Right lobe of liver (tissue), 4 donors: Measurements from ENCODE around the gene ZNF439.

Experiments used
- CTCF ChIP-seq, 4 donors: fragments of 200-600 bp in 3 of 4; fragments of 450-650 bp in 1 of 4; IDR thresholded peaks; one replicate each; pipeline versions ENCODE4 v1.5.1 to v1.8.0; 2016 to 2022; ENCODE audit warnings: antibody characterized with exemption in 4 of 4, mild to moderate bottlenecking in 2 of 4
- POLR2A ChIP-seq: fragments of 450-650 bp; IDR thresholded peaks from one replicate; pipeline ENCODE4 v1.6.1; 2017; ENCODE audit warnings: antibody characterized with exemption, mild to moderate bottlenecking
- donor health status: DM: no; HTN: no; CAD: no.
- donor health status: DM: no; HTN: no; CAD: no.
- donor health status: DM: no; HTN: yes; CAD: no.

- TF ChIP-seq CTCF (IDR thresholded peaks at IDR 0.05) (no peak), POLR2A (no peak)
Measured at GRCh38 chr19:11882606-11883005, 34.1 kb downstream of the ZNF439 start.
